AG10803 (cell line): ENCODE data around the gene SORL1.
A peak's percentile ranks its signal among the peaks of the same experiment; 100 is the strongest.

Experiments
- DNase-seq: peaks from one replicate; pipeline ENCODE4 v3.0.0; 2010; ENCODE audit warnings: low read depth
- H3K4me3 ChIP-seq: 2 replicates; pipeline ENCODE4 v1.5.1; 2011; ENCODE audit warnings: mild to moderate bottlenecking, low read length, control low read depth
- CTCF ChIP-seq: conservative IDR thresholded peaks from 2 replicates; pipeline ENCODE4 v1.5.1; 2011; ENCODE audit warnings: mild to moderate bottlenecking, low read length, control low read depth, inconsistent platforms

SORL1 gene

GRCh38 chr11:121589946-121590537 lies 137.9 kb downstream of the SORL1 start:
- TF ChIP-seq CTCF = no peak
- no peak for DNase-seq
- no peak overlapping the region for H3K4me3 ChIP-seq

- TF ChIP-seq CTCF = no peak
- no peak for DNase-seq
- H3K4me3 ChIP-seq = no peak overlapping the region
Observed at GRCh38 chr11:121590772-121591404, 138.8 kb downstream of the SORL1 start.

- no peak overlapping the region for H3K4me3 ChIP-seq
- peak; percentile 77 for DNase-seq
- peak; percentile 90 for TF ChIP-seq CTCF
Observed at GRCh38 chr11:121591405-121592033, 139.4 kb downstream of the SORL1 start.

GRCh38 chr11:121592708-121593107 lies 140.6 kb downstream of the SORL1 start:
- no peak for DNase-seq
- no peak for TF ChIP-seq CTCF
- no peak overlapping the region for H3K4me3 ChIP-seq

GRCh38 chr11:121595717-121596161 lies 143.6 kb downstream of the SORL1 start:
- peak; percentile 100 for DNase-seq
- H3K4me3 ChIP-seq = no peak overlapping the region
- TF ChIP-seq CTCF = no peak

GRCh38 chr11:121596195-121597155 lies 144.4 kb downstream of the SORL1 start:
- H3K4me3 ChIP-seq = no peak overlapping the region
- no peak for TF ChIP-seq CTCF
- peak; percentile 57 for DNase-seq
